Measurements from ENCODE around the gene SH3BGRL.

Gene SH3BGRL

GRCh38 chrX:81259714-81260395 is 58.0 kb downstream of the SH3BGRL start:
- peak overlapping the region; percentile 56 for H3K9ac ChIP-seq (ENCODE audit: low read length)
- no peaks in the 10 kb centered on the region for H3K36me3 ChIP-seq (ENCODE audit: control insufficient read depth, insufficient read depth, low read length, severe bottlenecking)
- H3K9me3 ChIP-seq (ENCODE audit: control insufficient read depth, low read length): peaks cover 4% of the 10 kb centered on the region
- H3K4me3 ChIP-seq (ENCODE audit: low read length): peak overlapping the region; percentile 39
- H3K4me1 ChIP-seq (ENCODE audit: control insufficient read depth, insufficient read depth, low read length): peaks cover 26% of the 10 kb centered on the region
- no peaks in the 10 kb centered on the region for H3K27me3 ChIP-seq (replicated peaks; ENCODE audit: control insufficient read depth, insufficient read depth, low read length)
- peak; percentile 54 for DNase-seq (ENCODE audit: low read depth)

DNA sequence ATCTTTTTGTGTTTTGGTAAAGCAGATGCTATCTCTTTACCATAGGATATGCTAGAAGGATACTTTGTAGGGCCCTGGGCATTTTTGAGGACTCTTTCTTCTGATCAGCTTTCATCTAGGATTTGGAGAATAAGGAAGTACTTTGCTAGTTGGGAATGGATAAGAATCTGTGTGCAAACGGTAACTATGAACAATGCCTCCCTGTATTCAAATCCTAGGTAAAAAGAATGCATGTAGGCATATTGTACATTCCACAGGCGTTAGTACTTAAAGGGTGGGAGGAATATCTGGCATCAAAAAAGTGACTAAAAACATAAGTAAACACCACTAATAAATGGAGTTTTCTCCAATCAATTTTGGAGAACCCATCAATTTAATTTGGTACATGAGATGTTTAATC is 59.7 kb downstream of the SH3BGRL start:
- DNase-seq (ENCODE audit: low read depth): peak; percentile 38
- no peak overlapping the region for H3K4me3 ChIP-seq (ENCODE audit: low read length)
- peaks cover 26% of the 10 kb centered on the region for H3K4me1 ChIP-seq (ENCODE audit: control insufficient read depth, insufficient read depth, low read length)
- H3K9me3 ChIP-seq (ENCODE audit: control insufficient read depth, low read length): peaks cover 4% of the 10 kb centered on the region
- H3K27me3 ChIP-seq (replicated peaks; ENCODE audit: control insufficient read depth, insufficient read depth, low read length): no peaks in the 10 kb centered on the region
- no peak overlapping the region for H3K9ac ChIP-seq (ENCODE audit: low read length)
- no peaks in the 10 kb centered on the region for H3K36me3 ChIP-seq (ENCODE audit: control insufficient read depth, insufficient read depth, low read length, severe bottlenecking)

- no peaks in the 10 kb centered on the region for H3K36me3 ChIP-seq (ENCODE audit: control insufficient read depth, insufficient read depth, low read length, severe bottlenecking)
- no peaks in the 10 kb centered on the region for H3K27me3 ChIP-seq (replicated peaks; ENCODE audit: control insufficient read depth, insufficient read depth, low read length)
- H3K4me1 ChIP-seq (ENCODE audit: control insufficient read depth, insufficient read depth, low read length): peaks cover 26% of the 10 kb centered on the region
- H3K9ac ChIP-seq (ENCODE audit: low read length): no peak overlapping the region
- peaks cover 3% of the 10 kb centered on the region for H3K9me3 ChIP-seq (ENCODE audit: control insufficient read depth, low read length)
- no peak overlapping the region for H3K4me3 ChIP-seq (ENCODE audit: low read length)
- peak; percentile 29 for DNase-seq (ENCODE audit: low read depth)
Measured at GRCh38 chrX:81263059-81263458, 61.2 kb downstream of the SH3BGRL start.

GRCh38 chrX:81278616-81279015 is 76.7 kb downstream of the SH3BGRL start:
- peaks cover 2% of the 10 kb centered on the region for H3K9me3 ChIP-seq (ENCODE audit: control insufficient read depth, low read length)
- H3K36me3 ChIP-seq (ENCODE audit: control insufficient read depth, insufficient read depth, low read length, severe bottlenecking): no peaks in the 10 kb centered on the region
- no peaks in the 10 kb centered on the region for H3K4me1 ChIP-seq (ENCODE audit: control insufficient read depth, insufficient read depth, low read length)
- no peaks in the 10 kb centered on the region for H3K27me3 ChIP-seq (replicated peaks; ENCODE audit: control insufficient read depth, insufficient read depth, low read length)
- no peak overlapping the region for H3K9ac ChIP-seq (ENCODE audit: low read length)
- no peak overlapping the region for H3K4me3 ChIP-seq (ENCODE audit: low read length)
- no peak for DNase-seq (ENCODE audit: low read depth)

GRCh38 chrX:81280148-81280547 is 78.2 kb downstream of the SH3BGRL start:
- Histone ChIP-seq H3K4me3 (ENCODE audit: low read length) (no peak overlapping the region), H3K27me3 (replicated peaks; ENCODE audit: control insufficient read depth, insufficient read depth, low read length) (no peaks in the 10 kb centered on the region), H3K9ac (ENCODE audit: low read length) (no peak overlapping the region), H3K36me3 (ENCODE audit: control insufficient read depth, insufficient read depth, low read length, severe bottlenecking) (no peaks in the 10 kb centered on the region), H3K9me3 (ENCODE audit: control insufficient read depth, low read length) (peaks cover 3% of the 10 kb centered on the region), H3K4me1 (ENCODE audit: control insufficient read depth, insufficient read depth, low read length) (no peaks in the 10 kb centered on the region)
- no peak for DNase-seq (ENCODE audit: low read depth)

DNA sequence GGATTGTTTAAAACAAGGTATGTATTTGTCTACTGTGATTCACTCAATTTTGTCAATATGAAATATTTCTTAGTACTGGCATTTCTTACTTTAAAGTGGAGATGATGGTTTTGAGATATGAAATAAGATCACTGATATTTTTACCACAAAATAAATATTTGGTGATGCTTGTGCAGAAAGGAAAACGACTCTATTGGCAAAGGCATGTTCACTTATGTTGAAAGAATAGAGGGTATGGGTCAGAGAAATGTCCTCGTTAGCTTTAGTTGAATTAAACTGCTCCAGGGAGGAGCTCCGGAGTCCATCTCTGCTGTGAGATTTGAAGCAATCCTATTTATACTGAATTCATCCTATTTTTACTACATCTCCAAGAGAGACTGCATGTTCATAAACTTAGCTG is 84.2 kb downstream of the SH3BGRL start:
- H3K9ac ChIP-seq (ENCODE audit: low read length): no peak overlapping the region
- no peaks in the 10 kb centered on the region for H3K4me1 ChIP-seq (ENCODE audit: control insufficient read depth, insufficient read depth, low read length)
- DNase-seq (ENCODE audit: low read depth): no peak
- H3K36me3 ChIP-seq (ENCODE audit: control insufficient read depth, insufficient read depth, low read length, severe bottlenecking): no peaks in the 10 kb centered on the region
- no peak overlapping the region for H3K4me3 ChIP-seq (ENCODE audit: low read length)
- H3K27me3 ChIP-seq (replicated peaks; ENCODE audit: control insufficient read depth, insufficient read depth, low read length): no peaks in the 10 kb centered on the region
- H3K9me3 ChIP-seq (ENCODE audit: control insufficient read depth, low read length): peaks cover 6% of the 10 kb centered on the region

DNA sequence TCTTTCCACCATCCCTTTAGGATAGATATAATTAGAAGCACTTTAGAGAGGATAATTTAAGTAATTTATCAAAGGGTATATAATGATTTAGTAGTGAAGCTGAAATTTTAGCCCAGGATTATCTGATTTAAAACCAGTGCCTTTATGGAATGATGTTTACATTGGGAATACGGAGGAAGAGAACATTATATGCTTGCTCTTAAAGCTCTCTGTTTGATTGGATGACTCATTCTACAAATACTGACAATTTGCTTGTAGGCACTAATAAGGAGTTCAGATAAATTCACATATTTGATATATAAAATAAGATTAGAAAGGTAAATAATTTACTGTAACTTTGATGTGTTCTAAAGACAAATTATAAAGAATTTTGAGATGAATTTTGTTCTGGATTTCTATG is 84.7 kb downstream of the SH3BGRL start:
- peaks cover 11% of the 10 kb centered on the region for H3K9me3 ChIP-seq (ENCODE audit: control insufficient read depth, low read length)
- no peak for DNase-seq (ENCODE audit: low read depth)
- H3K36me3 ChIP-seq (ENCODE audit: control insufficient read depth, insufficient read depth, low read length, severe bottlenecking): no peaks in the 10 kb centered on the region
- no peaks in the 10 kb centered on the region for H3K27me3 ChIP-seq (replicated peaks; ENCODE audit: control insufficient read depth, insufficient read depth, low read length)
- H3K4me1 ChIP-seq (ENCODE audit: control insufficient read depth, insufficient read depth, low read length): no peaks in the 10 kb centered on the region
- H3K4me3 ChIP-seq (ENCODE audit: low read length): no peak overlapping the region
- no peak overlapping the region for H3K9ac ChIP-seq (ENCODE audit: low read length)

- peaks cover 32% of the 10 kb centered on the region for H3K9me3 ChIP-seq (ENCODE audit: control insufficient read depth, low read length)
- no peaks in the 10 kb centered on the region for H3K36me3 ChIP-seq (ENCODE audit: control insufficient read depth, insufficient read depth, low read length, severe bottlenecking)
- no peaks in the 10 kb centered on the region for H3K27me3 ChIP-seq (replicated peaks; ENCODE audit: control insufficient read depth, insufficient read depth, low read length)
- H3K4me3 ChIP-seq (ENCODE audit: low read length): no peak overlapping the region
- no peaks in the 10 kb centered on the region for H3K4me1 ChIP-seq (ENCODE audit: control insufficient read depth, insufficient read depth, low read length)
- DNase-seq (ENCODE audit: low read depth): no peak
- H3K9ac ChIP-seq (ENCODE audit: low read length): no peak overlapping the region
Measured at GRCh38 chrX:81291996-81292395, 90.1 kb downstream of the SH3BGRL start.

- no peak for DNase-seq (ENCODE audit: low read depth)
- no peak overlapping the region for H3K9ac ChIP-seq (ENCODE audit: low read length)
- no peak overlapping the region for H3K4me3 ChIP-seq (ENCODE audit: low read length)
- H3K9me3 ChIP-seq (ENCODE audit: control insufficient read depth, low read length): peaks cover 29% of the 10 kb centered on the region
- no peaks in the 10 kb centered on the region for H3K27me3 ChIP-seq (replicated peaks; ENCODE audit: control insufficient read depth, insufficient read depth, low read length)
- no peaks in the 10 kb centered on the region for H3K36me3 ChIP-seq (ENCODE audit: control insufficient read depth, insufficient read depth, low read length, severe bottlenecking)
- H3K4me1 ChIP-seq (ENCODE audit: control insufficient read depth, insufficient read depth, low read length): no peaks in the 10 kb centered on the region
Measured at GRCh38 chrX:81294101-81294500, 92.2 kb downstream of the SH3BGRL start.

- no peaks in the 10 kb centered on the region for H3K36me3 ChIP-seq (ENCODE audit: control insufficient read depth, insufficient read depth, low read length, severe bottlenecking)
- no peaks in the 10 kb centered on the region for H3K9me3 ChIP-seq (ENCODE audit: control insufficient read depth, low read length)
- no peak overlapping the region for H3K9ac ChIP-seq (ENCODE audit: low read length)
- H3K4me1 ChIP-seq (ENCODE audit: control insufficient read depth, insufficient read depth, low read length): no peaks in the 10 kb centered on the region
- H3K27me3 ChIP-seq (replicated peaks; ENCODE audit: control insufficient read depth, insufficient read depth, low read length): peaks cover 2% of the 10 kb centered on the region
- DNase-seq (ENCODE audit: low read depth): no peak
- H3K4me3 ChIP-seq (ENCODE audit: low read length): no peak overlapping the region
Measured at GRCh38 chrX:81301877-81302276, 100.0 kb downstream of the SH3BGRL start.

GRCh38 chrX:81304563-81304962 is 102.7 kb downstream of the SH3BGRL start:
- Histone ChIP-seq H3K9me3 (ENCODE audit: control insufficient read depth, low read length) (no peaks in the 10 kb centered on the region), H3K9ac (ENCODE audit: low read length) (no peak overlapping the region), H3K36me3 (ENCODE audit: control insufficient read depth, insufficient read depth, low read length, severe bottlenecking) (no peaks in the 10 kb centered on the region), H3K27me3 (replicated peaks; ENCODE audit: control insufficient read depth, insufficient read depth, low read length) (peaks cover 2% of the 10 kb centered on the region), H3K4me1 (ENCODE audit: control insufficient read depth, insufficient read depth, low read length) (no peaks in the 10 kb centered on the region), H3K4me3 (ENCODE audit: low read length) (no peak overlapping the region)
- DNase-seq (ENCODE audit: low read depth): no peak

GRCh38 chrX:81305240-81305639 is 103.3 kb downstream of the SH3BGRL start:
- no peak for DNase-seq (ENCODE audit: low read depth)
- Histone ChIP-seq H3K4me1 (ENCODE audit: control insufficient read depth, insufficient read depth, low read length) (no peaks in the 10 kb centered on the region), H3K36me3 (ENCODE audit: control insufficient read depth, insufficient read depth, low read length, severe bottlenecking) (no peaks in the 10 kb centered on the region), H3K27me3 (replicated peaks; ENCODE audit: control insufficient read depth, insufficient read depth, low read length) (peaks cover 2% of the 10 kb centered on the region), H3K4me3 (ENCODE audit: low read length) (no peak overlapping the region), H3K9me3 (ENCODE audit: control insufficient read depth, low read length) (no peaks in the 10 kb centered on the region), H3K9ac (ENCODE audit: low read length) (no peak overlapping the region)

Measured in adipocyte (in vitro differentiated cells).